ENCODE data around the gene POLR2I.

DNA sequence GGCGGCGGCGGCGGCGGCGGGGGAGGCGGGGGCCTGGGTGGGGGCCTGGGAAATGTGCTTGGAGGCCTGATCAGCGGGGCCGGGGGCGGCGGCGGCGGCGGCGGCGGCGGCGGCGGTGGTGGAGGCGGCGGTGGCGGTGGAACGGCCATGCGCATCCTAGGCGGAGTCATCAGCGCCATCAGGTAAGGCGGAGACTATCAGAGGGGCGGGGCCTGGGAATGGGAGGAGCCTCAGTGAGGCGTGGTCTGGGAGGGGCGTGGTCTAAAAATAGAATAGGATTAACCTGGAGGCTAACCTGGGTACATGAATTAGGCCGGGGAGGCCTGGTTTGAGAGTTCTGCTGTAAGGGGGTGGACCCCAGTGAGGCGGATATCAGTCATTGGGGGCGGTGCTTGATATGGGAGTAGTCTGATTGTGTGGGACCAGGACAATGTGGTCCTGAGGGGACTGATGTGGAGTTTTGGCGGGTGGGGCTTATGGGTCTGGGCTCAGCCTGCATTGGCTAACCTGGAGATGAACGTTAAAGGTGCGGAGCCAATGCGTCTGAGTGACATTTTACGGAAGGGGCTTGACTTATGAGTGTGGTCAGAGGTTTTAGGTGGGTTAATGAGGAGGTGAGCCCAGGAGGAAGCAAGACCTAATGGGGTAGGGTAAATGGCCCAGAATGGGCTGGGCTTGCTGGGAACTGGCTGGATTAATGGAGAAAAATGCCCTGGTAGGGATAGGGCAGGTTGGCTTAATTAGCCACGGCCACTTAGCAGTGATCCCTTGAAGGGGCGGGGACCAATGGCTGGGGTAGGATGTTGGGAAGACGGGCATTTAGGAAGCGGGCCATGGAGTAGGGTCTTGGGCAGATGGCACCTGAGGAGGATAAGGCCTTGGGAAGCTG, 26.6 kb upstream of the POLR2I start:
- TF ChIP-seq FOXM1 (IDR thresholded peaks at IDR 0.05; ENCODE audit: low read depth), result no peak
- TF ChIP-seq EZH2phosphoT487 (IDR thresholded peaks at IDR 0.05; ENCODE audit: borderline replicate concordance, low read depth), result no peak
- TF ChIP-seq, protein P1, sequence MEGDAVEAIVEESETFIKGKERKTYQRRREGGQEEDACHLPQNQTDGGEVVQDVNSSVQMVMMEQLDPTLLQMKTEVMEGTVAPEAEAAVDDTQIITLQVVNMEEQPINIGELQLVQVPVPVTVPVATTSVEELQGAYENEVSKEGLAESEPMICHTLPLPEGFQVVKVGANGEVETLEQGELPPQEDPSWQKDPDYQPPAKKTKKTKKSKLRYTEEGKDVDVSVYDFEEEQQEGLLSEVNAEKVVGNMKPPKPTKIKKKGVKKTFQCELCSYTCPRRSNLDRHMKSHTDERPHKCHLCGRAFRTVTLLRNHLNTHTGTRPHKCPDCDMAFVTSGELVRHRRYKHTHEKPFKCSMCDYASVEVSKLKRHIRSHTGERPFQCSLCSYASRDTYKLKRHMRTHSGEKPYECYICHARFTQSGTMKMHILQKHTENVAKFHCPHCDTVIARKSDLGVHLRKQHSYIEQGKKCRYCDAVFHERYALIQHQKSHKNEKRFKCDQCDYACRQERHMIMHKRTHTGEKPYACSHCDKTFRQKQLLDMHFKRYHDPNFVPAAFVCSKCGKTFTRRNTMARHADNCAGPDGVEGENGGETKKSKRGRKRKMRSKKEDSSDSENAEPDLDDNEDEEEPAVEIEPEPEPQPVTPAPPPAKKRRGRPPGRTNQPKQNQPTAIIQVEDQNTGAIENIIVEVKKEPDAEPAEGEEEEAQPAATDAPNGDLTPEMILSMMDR (IDR thresholded peaks at IDR 0.05), result no peak
- TF ChIP-seq TAF1 (IDR thresholded peaks at IDR 0.05; ENCODE audit: borderline replicate concordance, low read depth, low read length), result 0 out of 2 replicates have a peak, but pooled peaks have one; percentile 2
- no peak for TF ChIP-seq POLR2AphosphoS5 (IDR thresholded peaks at IDR 0.05; ENCODE audit: low read depth, low read length)
- TF ChIP-seq FOXJ3 (CRISPR knock-in tag; IDR thresholded peaks at IDR 0.05), result no peak
- no peak for TF ChIP-seq RAD21 (IDR thresholded peaks at IDR 0.05; ENCODE audit: low read length)

All from SK-N-SH (cell line).